ENCODE measurements around the gene PRDM16.
"Not testable (repeated sequence)": the region's sequence is repeated elsewhere in the genome, so short reads cannot be mapped to it uniquely, and the experiment has no call there.

Gene PRDM16

DNA sequence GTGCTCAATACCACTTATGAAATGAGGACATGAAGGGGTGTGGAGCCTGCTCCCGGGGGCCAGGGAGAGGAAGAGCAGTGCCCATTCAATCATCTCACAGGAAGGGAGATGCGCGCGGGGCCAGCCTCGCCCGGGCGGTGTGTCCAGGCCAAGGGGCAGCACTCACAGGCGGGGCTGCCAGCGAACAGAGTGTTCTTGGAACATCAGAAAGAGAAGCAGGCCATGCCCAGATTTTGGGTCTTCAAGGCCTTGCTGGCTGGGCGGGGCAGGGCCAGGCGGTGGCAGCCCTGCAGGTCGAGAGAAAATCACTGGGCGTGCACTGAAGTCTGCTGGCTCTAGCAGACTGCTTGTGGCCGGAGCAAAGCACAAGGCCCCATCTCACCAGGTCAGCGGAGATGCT is 168.6 kb downstream of the PRDM16 start:
- no peak overlapping the region for H3K4me3 ChIP-seq (ENCODE audit: low read depth, low read length)

DNA sequence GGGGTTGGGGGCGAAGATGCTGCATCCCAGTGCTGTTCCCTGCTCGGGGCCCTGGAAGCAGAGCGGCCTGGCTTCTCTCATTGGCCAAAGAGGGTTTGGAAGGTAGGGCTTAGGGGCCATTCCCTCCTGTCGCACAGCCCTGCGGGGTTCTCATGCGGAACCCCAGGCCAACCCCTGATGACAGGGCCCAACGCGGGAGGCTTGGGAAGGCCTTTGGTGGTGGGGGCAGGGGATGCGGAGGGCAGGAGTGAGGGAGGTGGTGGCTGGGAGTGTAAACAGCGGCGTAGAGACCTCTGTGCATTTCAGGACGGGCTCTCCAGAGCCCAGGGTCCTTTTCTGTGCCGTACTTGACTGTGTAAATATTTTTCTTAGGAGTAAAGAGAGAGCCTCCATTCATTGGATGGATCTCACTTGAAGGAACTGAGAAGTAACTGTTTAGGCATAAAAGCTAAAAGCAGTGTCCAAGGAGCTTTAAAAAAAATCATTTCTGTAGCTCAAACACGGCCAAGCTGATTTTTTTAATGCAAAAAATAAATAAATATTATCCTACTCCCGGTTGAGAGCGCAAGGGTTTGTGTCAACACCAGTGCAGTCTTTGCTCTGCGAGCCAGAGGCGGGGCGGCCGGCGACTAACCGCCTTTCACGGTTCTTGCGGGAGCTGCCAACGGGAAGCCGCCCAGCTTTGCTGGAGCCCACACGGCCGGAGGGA is 169.1 kb downstream of the PRDM16 start:
- H3K4me3 ChIP-seq (ENCODE audit: low read depth, low read length), result no peak overlapping the region
- TF ChIP-seq, protein P1, sequence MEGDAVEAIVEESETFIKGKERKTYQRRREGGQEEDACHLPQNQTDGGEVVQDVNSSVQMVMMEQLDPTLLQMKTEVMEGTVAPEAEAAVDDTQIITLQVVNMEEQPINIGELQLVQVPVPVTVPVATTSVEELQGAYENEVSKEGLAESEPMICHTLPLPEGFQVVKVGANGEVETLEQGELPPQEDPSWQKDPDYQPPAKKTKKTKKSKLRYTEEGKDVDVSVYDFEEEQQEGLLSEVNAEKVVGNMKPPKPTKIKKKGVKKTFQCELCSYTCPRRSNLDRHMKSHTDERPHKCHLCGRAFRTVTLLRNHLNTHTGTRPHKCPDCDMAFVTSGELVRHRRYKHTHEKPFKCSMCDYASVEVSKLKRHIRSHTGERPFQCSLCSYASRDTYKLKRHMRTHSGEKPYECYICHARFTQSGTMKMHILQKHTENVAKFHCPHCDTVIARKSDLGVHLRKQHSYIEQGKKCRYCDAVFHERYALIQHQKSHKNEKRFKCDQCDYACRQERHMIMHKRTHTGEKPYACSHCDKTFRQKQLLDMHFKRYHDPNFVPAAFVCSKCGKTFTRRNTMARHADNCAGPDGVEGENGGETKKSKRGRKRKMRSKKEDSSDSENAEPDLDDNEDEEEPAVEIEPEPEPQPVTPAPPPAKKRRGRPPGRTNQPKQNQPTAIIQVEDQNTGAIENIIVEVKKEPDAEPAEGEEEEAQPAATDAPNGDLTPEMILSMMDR (IDR thresholded peaks at IDR 0.05; ENCODE audit: borderline replicate concordance, insufficient read depth, low read depth, low read length), result no peak

More for the DNA sequence above, 168.6 kb downstream of the PRDM16 start:
- TF ChIP-seq, protein P1 (IDR thresholded peaks at IDR 0.05; ENCODE audit: borderline replicate concordance, insufficient read depth, low read depth, low read length), result no peak

DNA sequence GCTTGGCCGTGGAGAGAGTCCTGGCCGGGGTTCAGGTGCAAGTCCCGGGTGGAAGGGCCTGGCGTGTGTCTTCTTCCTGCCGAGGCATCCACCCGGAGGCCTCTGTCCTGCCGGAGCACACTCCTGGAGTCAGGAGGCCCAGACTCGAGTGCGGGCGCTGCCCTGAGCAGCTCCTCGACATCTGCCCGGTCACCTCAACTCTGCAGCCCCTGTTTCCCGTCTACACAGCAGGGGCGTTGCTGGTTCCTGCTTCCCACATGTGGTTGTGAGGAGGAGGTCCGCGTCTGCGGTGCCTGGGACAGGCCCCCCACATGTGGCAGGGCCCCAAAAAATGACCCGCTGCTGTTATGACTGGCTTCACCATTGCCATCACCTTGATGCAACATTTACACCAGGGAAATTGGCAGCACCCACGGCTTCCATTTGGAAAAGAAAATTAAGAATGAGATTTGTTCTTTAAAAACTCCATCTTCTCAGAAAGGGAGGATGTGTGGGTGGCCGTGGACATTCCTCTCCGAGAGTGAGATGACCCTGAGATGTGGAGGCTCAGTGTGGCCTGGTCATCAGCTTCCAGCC is 169.8 kb downstream of the PRDM16 start:
- TF ChIP-seq, protein P1 (IDR thresholded peaks at IDR 0.05; ENCODE audit: borderline replicate concordance, insufficient read depth, low read depth, low read length), result no peak

DNA sequence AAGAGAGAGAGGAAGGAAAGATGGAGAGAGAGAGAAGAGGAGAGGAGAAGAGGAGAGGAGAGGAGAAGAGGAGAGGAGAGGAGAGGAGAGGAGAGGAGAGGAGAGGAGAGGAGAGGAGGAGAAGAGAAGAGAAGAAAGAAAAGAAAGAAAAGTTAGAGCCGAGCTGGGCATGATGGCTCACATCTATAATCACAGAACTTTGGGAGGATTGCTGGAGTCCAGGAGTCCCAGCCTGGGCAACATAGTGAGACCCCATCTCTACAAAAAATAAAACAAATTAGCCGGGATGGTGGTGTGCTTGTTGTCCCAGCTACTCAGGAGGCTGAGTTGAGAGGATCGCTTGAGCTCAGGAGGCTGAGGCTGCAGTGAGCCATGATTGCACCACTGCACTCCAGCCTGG is 171.0 kb downstream of the PRDM16 start:
- H3K4me3 ChIP-seq (ENCODE audit: low read depth, low read length), result not testable (repeated sequence)

More for the DNA sequence above, 169.8 kb downstream of the PRDM16 start:
- H3K4me3 ChIP-seq (ENCODE audit: low read depth, low read length), result no peak overlapping the region

DNA sequence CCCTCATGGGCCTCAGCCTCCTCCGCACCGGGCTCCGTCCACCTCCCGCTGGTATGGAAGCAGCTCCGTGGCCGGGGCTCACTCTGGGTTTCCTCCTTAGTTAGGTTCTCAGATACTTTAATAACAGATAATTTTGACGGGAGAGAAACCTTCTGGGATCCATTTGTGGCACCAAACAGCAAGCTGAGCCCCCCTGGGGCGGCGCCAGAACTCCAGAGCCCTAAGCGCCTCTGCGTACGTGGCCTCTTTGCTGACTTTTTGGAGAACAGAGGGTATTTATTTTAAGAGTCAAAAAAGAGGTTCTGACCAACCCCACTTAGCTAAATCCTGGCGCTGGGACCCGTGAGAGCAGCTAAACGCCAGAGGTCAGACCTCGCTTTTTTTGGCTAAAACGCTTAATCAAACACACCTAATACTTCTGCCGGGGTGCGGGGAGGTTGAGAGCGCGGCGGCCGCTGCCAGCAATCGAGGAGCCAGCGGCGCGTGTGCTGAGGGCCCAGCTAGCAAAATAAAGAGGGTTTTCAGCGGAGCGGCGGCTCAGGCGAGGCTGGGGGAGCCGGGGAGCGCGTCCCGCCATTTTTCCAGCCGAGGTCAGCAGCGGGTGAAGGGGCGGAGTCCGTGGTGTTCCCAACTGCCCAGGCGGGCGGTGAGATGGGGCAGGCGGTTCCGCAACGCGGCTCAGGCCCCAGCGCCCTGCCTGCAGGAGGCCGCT is 171.7 kb downstream of the PRDM16 start:
- no peak overlapping the region for H3K4me3 ChIP-seq (ENCODE audit: low read depth, low read length)
- TF ChIP-seq, protein P1 (IDR thresholded peaks at IDR 0.05; ENCODE audit: borderline replicate concordance, insufficient read depth, low read depth, low read length), result no peak

DNA sequence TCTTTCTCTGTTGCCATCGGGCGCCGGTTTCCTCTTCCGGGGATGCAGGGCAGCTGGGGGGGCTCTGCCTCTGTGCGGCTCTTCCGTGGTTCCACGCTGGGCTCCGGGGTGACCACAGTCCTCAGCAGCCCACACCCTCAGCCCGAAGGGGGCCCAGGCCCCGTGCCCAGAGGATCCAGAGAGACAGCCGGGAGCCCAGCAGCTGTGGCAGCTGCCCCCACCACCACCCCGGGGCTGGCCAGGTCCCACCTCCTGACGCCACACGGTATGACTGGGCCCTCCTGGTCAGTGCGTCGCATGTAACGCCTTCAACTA is 172.2 kb downstream of the PRDM16 start:
- TF ChIP-seq, protein P1 (IDR thresholded peaks at IDR 0.05; ENCODE audit: borderline replicate concordance, insufficient read depth, low read depth, low read length), result no peak
- no peak overlapping the region for H3K4me3 ChIP-seq (ENCODE audit: low read depth, low read length)

DNA sequence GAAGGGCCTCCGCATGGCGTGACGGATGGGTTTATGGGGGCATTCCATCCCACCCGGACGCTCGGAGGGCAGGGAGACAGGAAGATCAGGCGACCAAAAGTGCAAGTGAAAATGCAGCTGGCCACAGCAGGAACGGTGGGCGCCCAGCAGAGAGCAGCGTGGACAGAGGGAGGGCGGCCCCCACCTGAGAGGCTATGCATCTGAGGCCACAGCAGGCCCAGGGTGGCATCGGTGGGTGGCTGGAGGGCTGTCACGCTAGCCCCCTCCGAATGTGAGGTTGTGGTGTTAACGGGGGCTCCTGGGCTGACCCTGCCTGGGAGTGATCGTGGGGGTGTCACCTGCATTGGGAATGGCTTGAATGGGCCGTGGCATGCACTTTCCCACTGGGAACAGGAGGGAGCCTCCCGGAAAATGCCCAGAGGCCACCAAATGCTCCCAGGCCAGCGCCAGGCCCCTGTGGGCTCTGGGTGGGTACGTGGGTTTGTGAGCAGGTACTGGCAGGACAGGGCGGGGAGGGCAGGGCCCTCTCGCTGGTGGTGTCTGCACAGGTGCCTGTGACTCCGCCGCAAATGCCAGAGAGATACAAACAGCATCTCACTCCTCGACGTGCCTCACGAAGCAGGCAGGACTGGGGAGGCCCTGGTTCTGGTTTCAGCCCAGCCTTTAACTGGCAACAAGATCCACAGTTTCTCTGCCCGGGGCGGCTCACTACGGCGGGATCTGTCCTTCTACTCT is 172.8 kb downstream of the PRDM16 start:
- no peak overlapping the region for H3K4me3 ChIP-seq (ENCODE audit: low read depth, low read length)

More for the DNA sequence above, 172.8 kb downstream of the PRDM16 start:
- TF ChIP-seq, protein P1 (IDR thresholded peaks at IDR 0.05; ENCODE audit: borderline replicate concordance, insufficient read depth, low read depth, low read length), result no peak

Measured in GM12875 (cell line).